Psoas muscle (tissue), 8 donors: ENCODE measurements around the gene HMGCS1. TPM values are rescaled to one million over a fixed set of nuclear protein-coding genes. Genes with fewer than 3 reads are reported as not detected.
"Not testable (repeated sequence)": the region's sequence is repeated elsewhere in the genome, so short reads cannot be mapped to it uniquely, and the experiment has no call there.

Source experiments
- ATAC-seq, 4 donors: fragments of 200-7000 bp; cut with Tn5 transposase; one replicate each; pipeline ENCODE4 v1.9.1; 2020; ENCODE audit warnings: moderate library complexity in 3 of 4, mild to moderate bottlenecking in 2 of 4
- DNase-seq, 2 donors: peaks; one replicate each; pipeline ENCODE4 v3.0.0-alpha.2; 2020
- H3K27ac ChIP-seq: fragments of 200-600 bp; one replicate; pipeline ENCODE4 v1.8.0; 2022
- H3K27me3 ChIP-seq, 3 donors: fragments of 200-600 bp in 1 of 3; one replicate each; pipeline versions ENCODE4 v1.6.1 to v1.8.0; 2013 to 2022; ENCODE audit warnings: low read length in 2 of 3, mild to moderate bottlenecking in 2 of 3, moderate library complexity in 1 of 3; ENCODE audit not compliant: insufficient read depth in 3 of 3
- H3K36me3 ChIP-seq, 2 donors: fragments of 200-600 bp in 1 of 2; one replicate each; pipeline versions ENCODE4 v1.6.1 to v1.8.0; 2013 to 2022; ENCODE audit warnings: low read depth in 1 of 2, mild to moderate bottlenecking in 1 of 2, moderate library complexity in 1 of 2; ENCODE audit not compliant: insufficient read depth in 1 of 2
- H3K4me1 ChIP-seq: fragments of 200-600 bp; one replicate; pipeline ENCODE4 v1.8.0; 2022
- H3K4me3 ChIP-seq: fragments of 200-600 bp; one replicate; pipeline ENCODE4 v1.8.0; 2022; ENCODE audit warnings: mild to moderate bottlenecking
- H3K9me3 ChIP-seq: fragments of 200-600 bp; one replicate; pipeline ENCODE4 v1.8.0; 2022
- WGBS, 3 donors: extraction: QIAGEN DNeasy Blood & Tissue Kit; methylation state at CpG; one replicate each; pipeline versions ENCODE4 v1.1.6 to v1.1.7; 2013; 5-methylcytosine and 5-hydroxymethylcytosine counted together
- intact Hi-C, 2 donors: fragments of 100-400 bp; cut with DNase I; formaldehyde crosslinking; loops; one replicate each; pipeline versions ENCODE4 v1.11.0 to v1.14.2; 2022
- polyA plus RNA-seq, 3 donors: library from polyadenylated mRNA; stranded (reverse); fragments of 200-250 nt; gene quantifications; one replicate each; pipeline ENCODE4 v1.2.3, GENCODE V29; 2013
- total RNA-seq, 4 donors: library from RNA; stranded (reverse); fragmentation: NEBNext Ultra II Directional in 2 of 4; extraction: Animal tissue kit (Norgen Biotek cat#: 25700) in 2 of 4; gene quantifications; one replicate each; pipeline versions ENCODE4 v1.2.1 to v1.2.4, GENCODE V29; 2021 to 2023
- TF ChIP-seq, protein P1 (sequence below): fragments of 200-600 bp; IDR thresholded peaks from one replicate; pipeline ENCODE4 v1.8.0; 2022; ENCODE audit warnings: antibody characterized with exemption
- donor health status: healthy with polysubstance abuse.
- donor health status: DM: no; HTN: no; CAD: no; lungs with moderate emphysema.
- donor health status: Bipolar disorder and iron deficiency.
- donor health status: healthy.
- donor health status: DM: yes; HTN: yes; CAD: no.
- donor health status: DM: no; HTN: no; CAD: no.
- donor health status: DM: no; HTN: no; CAD: no.
- donor health status: DM: yes; HTN: yes; CAD: no.

Gene HMGCS1
- total and polyA plus RNA-seq, 7 donors, result 7.6 to 22.6 (median 14.7) TPM

- no peaks in the 10 kb centered on the region for H3K9me3 ChIP-seq
- no peak overlapping the region for H3K4me3 ChIP-seq
- intact Hi-C loops, result no loop called here
- TF ChIP-seq, protein P1, sequence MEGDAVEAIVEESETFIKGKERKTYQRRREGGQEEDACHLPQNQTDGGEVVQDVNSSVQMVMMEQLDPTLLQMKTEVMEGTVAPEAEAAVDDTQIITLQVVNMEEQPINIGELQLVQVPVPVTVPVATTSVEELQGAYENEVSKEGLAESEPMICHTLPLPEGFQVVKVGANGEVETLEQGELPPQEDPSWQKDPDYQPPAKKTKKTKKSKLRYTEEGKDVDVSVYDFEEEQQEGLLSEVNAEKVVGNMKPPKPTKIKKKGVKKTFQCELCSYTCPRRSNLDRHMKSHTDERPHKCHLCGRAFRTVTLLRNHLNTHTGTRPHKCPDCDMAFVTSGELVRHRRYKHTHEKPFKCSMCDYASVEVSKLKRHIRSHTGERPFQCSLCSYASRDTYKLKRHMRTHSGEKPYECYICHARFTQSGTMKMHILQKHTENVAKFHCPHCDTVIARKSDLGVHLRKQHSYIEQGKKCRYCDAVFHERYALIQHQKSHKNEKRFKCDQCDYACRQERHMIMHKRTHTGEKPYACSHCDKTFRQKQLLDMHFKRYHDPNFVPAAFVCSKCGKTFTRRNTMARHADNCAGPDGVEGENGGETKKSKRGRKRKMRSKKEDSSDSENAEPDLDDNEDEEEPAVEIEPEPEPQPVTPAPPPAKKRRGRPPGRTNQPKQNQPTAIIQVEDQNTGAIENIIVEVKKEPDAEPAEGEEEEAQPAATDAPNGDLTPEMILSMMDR, result no peak
- no peaks in the 10 kb centered on the region for H3K4me1 ChIP-seq
- no peak for DNase-seq
- ATAC-seq, result no peak
- WGBS, 3 donors, result 77 to 92% (median 82%) methylated on average over 1 of the region's 1 CpG
- H3K27me3 ChIP-seq, result peaks cover 0 to 6% (median 0%) of the 10 kb centered on the region in 3 donors
- H3K27ac ChIP-seq, result no peak overlapping the region
- no peaks in the 10 kb centered on the region for H3K36me3 ChIP-seq
These were observed 19.2 kb upstream of the HMGCS1 start for GRCh38 chr5:43332401-43332800.

- not testable (repeated sequence) for H3K4me1 ChIP-seq, H3K27me3 ChIP-seq
These were observed 12.4 kb upstream of the HMGCS1 start for GRCh38 chr5:43325624-43326023.

GRCh38 chr5:43323488-43323887 is 10.3 kb upstream of the HMGCS1 start:
- H3K27me3 ChIP-seq, H3K9me3 ChIP-seq: not testable (repeated sequence)
- 64 to 91% (median 69%) methylated on average over 3 of the region's 3 CpGs for WGBS, 3 donors

More at GRCh38 chr5:43325624-43326023, 12.4 kb upstream of the HMGCS1 start:
- H3K4me3 ChIP-seq, H3K9me3 ChIP-seq, H3K27ac ChIP-seq, intact Hi-C loops, H3K36me3 ChIP-seq, ATAC-seq, DNase-seq: not testable (repeated sequence)

DNA sequence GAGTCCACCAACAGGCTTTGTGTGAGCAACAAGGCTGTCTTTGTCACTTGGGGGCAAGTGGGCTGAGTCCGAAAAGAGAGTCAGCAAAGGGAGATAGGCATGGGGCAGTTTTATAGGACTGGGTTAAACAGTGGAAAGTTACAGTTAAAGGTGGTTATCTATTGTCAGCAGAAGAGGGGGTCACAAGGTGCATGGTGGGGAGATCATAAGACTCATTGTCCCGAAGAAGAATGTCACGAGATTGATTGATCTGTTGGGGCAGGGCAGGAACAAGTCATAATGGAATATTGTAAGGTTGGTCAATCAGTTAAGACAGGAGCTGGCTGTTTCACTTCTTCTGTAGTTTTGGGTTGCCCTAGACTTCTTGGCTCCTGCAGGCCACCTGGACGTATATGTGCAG is 7.6 kb upstream of the HMGCS1 start:
- TF ChIP-seq, protein P1, result no peak
- ATAC-seq (no peak), DNase-seq (no peak)
- no peak overlapping the region for H3K27ac ChIP-seq
- 69 to 89% (median 84%) methylated on average over 4 of the region's 4 CpGs for WGBS, 3 donors
- no peaks in the 10 kb centered on the region for H3K4me1 ChIP-seq
- intact Hi-C loops, result no loop called here
- no peaks in the 10 kb centered on the region for H3K36me3 ChIP-seq
- H3K27me3 ChIP-seq, result no peaks in the 10 kb centered on the region
- H3K9me3 ChIP-seq, result no peaks in the 10 kb centered on the region
- no peak overlapping the region for H3K4me3 ChIP-seq

More at GRCh38 chr5:43323488-43323887, 10.3 kb upstream of the HMGCS1 start:
- DNase-seq, H3K36me3 ChIP-seq, H3K4me1 ChIP-seq, H3K27ac ChIP-seq, ATAC-seq, intact Hi-C loops, H3K4me3 ChIP-seq: not testable (repeated sequence)

- Histone ChIP-seq H3K9me3 (no peaks in the 10 kb centered on the region), H3K4me3 (no peak overlapping the region), H3K27ac (no peak overlapping the region), H3K27me3 (no peaks in the 10 kb centered on the region), H3K36me3 (no peaks in the 10 kb centered on the region), H3K4me1 (peaks cover 6% of the 10 kb centered on the region)
- DNase-seq (no peak), ATAC-seq (no peak)
- 72 to 82% (median 78%) methylated on average over 5 of the region's 5 CpGs for WGBS, 3 donors
- TF ChIP-seq, protein P1, result no peak
- intact Hi-C loops, result loop anchor here in 1 of 2 donors (10.0 kb wide), 1 partner anchor 168 kb away; the partner anchor contains the start of gene TMEM267
These were observed 3.2 kb upstream of the HMGCS1 start for GRCh38 chr5:43316421-43316820.

DNA sequence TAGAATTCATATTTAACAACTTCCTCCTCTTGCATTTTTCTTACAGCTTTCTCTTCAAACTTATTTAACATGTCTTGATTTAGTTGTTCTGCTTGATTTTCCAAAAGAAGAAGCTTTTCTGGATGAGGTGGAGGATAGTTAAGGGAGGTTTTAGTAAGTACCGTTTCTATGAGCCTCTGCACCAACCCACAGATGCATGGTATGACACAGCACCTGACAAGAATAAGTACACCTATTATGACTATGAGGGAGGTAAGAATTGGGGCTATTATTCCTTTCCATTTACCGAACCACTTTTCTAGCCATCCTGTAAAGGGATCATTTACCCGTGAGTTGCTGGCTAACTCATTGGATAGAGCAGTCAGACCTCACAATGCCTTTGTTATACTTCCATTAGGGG is 2.5 kb upstream of the HMGCS1 start:
- H3K4me3 ChIP-seq, result no peak overlapping the region
- 87 to 88% (median 88%) methylated on average over 3 of the region's 3 CpGs for WGBS, 3 donors
- no peak overlapping the region for H3K27ac ChIP-seq
- DNase-seq (no peak), ATAC-seq (no peak)
- H3K4me1 ChIP-seq, result peaks cover 6% of the 10 kb centered on the region
- H3K36me3 ChIP-seq, result no peaks in the 10 kb centered on the region
- TF ChIP-seq, protein P1, result no peak
- intact Hi-C loops, result loop anchor here in 1 of 2 donors (10.0 kb wide), 1 partner anchor 169 kb away; the partner anchor contains the start of gene TMEM267
- no peaks in the 10 kb centered on the region for H3K9me3 ChIP-seq
- no peaks in the 10 kb centered on the region for H3K27me3 ChIP-seq
